Neural progenitor cell (in vitro differentiated cells): ENCODE results near the gene GNAI3. TPM values are rescaled to one million over a fixed set of nuclear protein-coding genes. Genes with fewer than 3 reads are reported as not detected.

ENCODE experiments used
- DNase-seq: peaks from one replicate; pipeline ENCODE4 v3.0.0-alpha.2; 2016; ENCODE audit warnings: low spot score
- H2AFZ ChIP-seq: fragments of 200-600 bp; sonication (generic); replicated peaks from 2 replicates; pipeline ENCODE4 v1.6.1; 2016; ENCODE audit warnings: antibody characterized with exemption
- H3F3A ChIP-seq: fragments of 200-600 bp; sonication (generic); 2 replicates; pipeline ENCODE4 v1.6.1; 2016; ENCODE audit warnings: antibody characterized with exemption, low read depth
- H3K27ac ChIP-seq: fragments of 200-600 bp; sonication (generic); 2 replicates; pipeline ENCODE4 v1.5.1; 2016; ENCODE audit warnings: mild to moderate bottlenecking
- H3K27me3 ChIP-seq: fragments of 200-600 bp; sonication (generic); 2 replicates; pipeline ENCODE4 v1.6.1; 2016; ENCODE audit warnings: mild to moderate bottlenecking, moderate library complexity
- H3K36me3 ChIP-seq: fragments of 200-600 bp; sonication (generic); 2 replicates; pipeline ENCODE4 v1.5.1; 2016
- H3K4me1 ChIP-seq: fragments of 200-600 bp; sonication (generic); 2 replicates; pipeline ENCODE4 v1.6.1; 2016; ENCODE audit warnings: mixed run types
- H3K4me2 ChIP-seq: fragments of 200-600 bp; sonication (generic); 2 replicates; pipeline ENCODE4 v1.6.1; 2016
- H3K4me3 ChIP-seq: fragments of 200-600 bp; sonication (generic); 2 replicates; pipeline ENCODE4 v1.5.1; 2016
- H3K79me2 ChIP-seq: fragments of 200-600 bp; sonication (generic); 2 replicates; pipeline ENCODE4 v1.6.1; 2016; ENCODE audit warnings: low read depth
- H3K9ac ChIP-seq: fragments of 200-600 bp; sonication (generic); 2 replicates; pipeline ENCODE4 v1.6.1; 2016
- H3K9me3 ChIP-seq: fragments of 200-600 bp; sonication (generic); 2 replicates; pipeline ENCODE4 v1.5.1; 2016; ENCODE audit warnings: low read depth
- H4K20me1 ChIP-seq: fragments of 200-600 bp; sonication (generic); 2 replicates; pipeline ENCODE4 v1.6.1; 2016; ENCODE audit warnings: low read depth
- H3K27ac Mint-ChIP-seq: 3 replicates; pipeline ENCODE4 v1.8.0; 2021; ENCODE audit warnings: mixed read lengths
- H3K27me3 Mint-ChIP-seq: 2 replicates; pipeline ENCODE4 v1.8.0; 2022; ENCODE audit warnings: low read depth, mild to moderate bottlenecking, inconsistent platforms, moderate library complexity, mixed read lengths; ENCODE audit not compliant: insufficient read depth
- H3K36me3 Mint-ChIP-seq: 3 replicates; pipeline ENCODE4 v1.8.0; 2021; ENCODE audit warnings: mixed read lengths
- H3K4me1 Mint-ChIP-seq: 3 replicates; pipeline ENCODE4 v1.8.0; 2021; ENCODE audit warnings: mixed read lengths
- H3K4me3 Mint-ChIP-seq: 3 replicates; pipeline ENCODE4 v1.8.0; 2021; ENCODE audit warnings: mild to moderate bottlenecking, moderate library complexity, mixed read lengths
- H3K9me3 Mint-ChIP-seq: 3 replicates; pipeline ENCODE4 v1.8.0; 2020; ENCODE audit warnings: mixed read lengths
- CTCF ChIP-seq: fragments of 200-600 bp; sonication (generic); IDR thresholded peaks from 2 replicates; pipeline ENCODE4 v1.5.1; 2017; ENCODE audit warnings: antibody characterized with exemption, mild to moderate bottlenecking
- EZH2 ChIP-seq: fragments of 200-600 bp; sonication (generic); IDR thresholded peaks from 2 replicates; pipeline ENCODE4 v1.6.1; 2017; ENCODE audit warnings: antibody characterized with exemption, mild to moderate bottlenecking, moderate library complexity
- EZH2phosphoT487 ChIP-seq: fragments of 200-600 bp; sonication (generic); IDR thresholded peaks from 2 replicates; pipeline ENCODE4 v1.6.1; 2017; ENCODE audit warnings: antibody characterized with exemption
- total RNA-seq: library from RNA; depleted of rRNA; stranded (reverse); fragments of >200 nt; gene quantifications from 2 replicates; pipeline ENCODE4 v1.2.3, GENCODE V29; 2015; ENCODE audit warnings: low replicate concordance

The GNAI3 gene
- total RNA-seq, 1 donor from 2014 or later = 15.4 TPM

- no peak for TF ChIP-seq EZH2phosphoT487
- no peak for TF ChIP-seq EZH2
- TF ChIP-seq CTCF = no peak
- Mint-ChIP-seq H3K27ac (no peak overlapping the region), H3K4me3 (no peak overlapping the region), H3K36me3 (no peaks in the 10 kb centered on the region), H3K9me3 (no peaks in the 10 kb centered on the region), H3K4me1 (peaks cover 8% of the 10 kb centered on the region), H3K27me3 (peaks cover 4% of the 10 kb centered on the region)
- Histone ChIP-seq H3F3A (no peaks in the 10 kb centered on the region), H3K27me3 (peaks cover 20% of the 10 kb centered on the region), H3K79me2 (no peaks in the 10 kb centered on the region), H2AFZ (no peak overlapping the region), H3K9me3 (no peaks in the 10 kb centered on the region), H3K9ac (no peak overlapping the region), H3K4me1 (no peaks in the 10 kb centered on the region), H4K20me1 (no peaks in the 10 kb centered on the region), H3K27ac (no peak overlapping the region), H3K36me3 (no peaks in the 10 kb centered on the region), H3K4me3 (no peak overlapping the region), H3K4me2 (no peak overlapping the region)
- DNase-seq = no peak
Observed at GRCh38 chr1:109516872-109517271, 31.5 kb upstream of the GNAI3 start.

- TF ChIP-seq EZH2phosphoT487 (no peak), EZH2 (no peak), CTCF (no peak)
- Histone ChIP-seq H3K79me2 (no peaks in the 10 kb centered on the region), H3F3A (no peaks in the 10 kb centered on the region), H3K27ac (no peak overlapping the region), H3K9me3 (no peaks in the 10 kb centered on the region), H4K20me1 (no peaks in the 10 kb centered on the region), H3K4me2 (no peak overlapping the region), H3K4me1 (no peaks in the 10 kb centered on the region), H3K4me3 (no peak overlapping the region), H3K27me3 (peaks cover 16% of the 10 kb centered on the region), H2AFZ (no peak overlapping the region), H3K9ac (no peak overlapping the region), H3K36me3 (no peaks in the 10 kb centered on the region)
- H3K4me3 Mint-ChIP-seq = no peak overlapping the region
- peaks cover 8% of the 10 kb centered on the region for H3K4me1 Mint-ChIP-seq
- no peaks in the 10 kb centered on the region for H3K36me3 Mint-ChIP-seq
- no peak overlapping the region for H3K27ac Mint-ChIP-seq
- no peak for DNase-seq
- H3K9me3 Mint-ChIP-seq = no peaks in the 10 kb centered on the region
- H3K27me3 Mint-ChIP-seq = peaks cover 8% of the 10 kb centered on the region
Observed at GRCh38 chr1:109517337-109517736, 31.1 kb upstream of the GNAI3 start.

- Histone ChIP-seq H3K9me3 (no peaks in the 10 kb centered on the region), H4K20me1 (no peaks in the 10 kb centered on the region), H3K4me3 (no peak overlapping the region), H3K4me1 (no peaks in the 10 kb centered on the region), H3K4me2 (no peak overlapping the region), H3K79me2 (no peaks in the 10 kb centered on the region), H3F3A (no peaks in the 10 kb centered on the region), H3K27me3 (peaks cover 7% of the 10 kb centered on the region), H3K27ac (no peak overlapping the region), H2AFZ (no peak overlapping the region), H3K36me3 (no peaks in the 10 kb centered on the region), H3K9ac (no peak overlapping the region)
- no peaks in the 10 kb centered on the region for H3K36me3 Mint-ChIP-seq
- H3K27me3 Mint-ChIP-seq = peaks cover 12% of the 10 kb centered on the region
- DNase-seq = no peak
- H3K4me3 Mint-ChIP-seq = no peak overlapping the region
- no peak overlapping the region for H3K27ac Mint-ChIP-seq
- peaks cover 8% of the 10 kb centered on the region for H3K4me1 Mint-ChIP-seq
- TF ChIP-seq EZH2 = no peak
- TF ChIP-seq CTCF = no peak
- no peak for TF ChIP-seq EZH2phosphoT487
- no peaks in the 10 kb centered on the region for H3K9me3 Mint-ChIP-seq
Observed at GRCh38 chr1:109521002-109521951, 27.1 kb upstream of the GNAI3 start.
